Stimulated activated CD4-positive, alpha-beta T cell treated with anti-CD3 and anti-CD28 coated beads, Interleukin-4, amount 100 ng/mL, for 1 hour (primary cell): ENCODE measurements around the gene PARD3.

Source experiments
- DNase-seq: peaks from one replicate; pipeline ENCODE4 v3.0.0-alpha.2; 2020

Gene PARD3

DNA sequence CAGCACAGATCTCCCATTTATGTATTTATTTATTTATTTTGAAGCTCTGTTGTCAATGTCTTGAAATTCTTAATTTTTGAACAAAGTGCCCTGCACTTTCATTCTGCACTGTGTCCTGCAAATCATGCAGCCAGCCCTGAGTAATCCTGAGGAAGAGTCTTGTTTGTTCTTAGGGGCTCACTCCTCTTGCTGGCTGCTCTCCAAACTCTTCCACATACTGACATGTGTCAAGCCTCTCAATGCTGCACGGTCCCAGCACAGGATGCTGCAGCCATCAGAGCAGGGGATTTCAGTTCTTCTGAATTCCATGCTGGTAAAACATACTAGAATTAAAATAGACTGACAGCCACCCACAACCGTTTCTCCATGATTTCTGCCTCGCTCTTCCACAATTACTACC, 207.2 kb downstream of the PARD3 start:
- no peak for DNase-seq

DNA sequence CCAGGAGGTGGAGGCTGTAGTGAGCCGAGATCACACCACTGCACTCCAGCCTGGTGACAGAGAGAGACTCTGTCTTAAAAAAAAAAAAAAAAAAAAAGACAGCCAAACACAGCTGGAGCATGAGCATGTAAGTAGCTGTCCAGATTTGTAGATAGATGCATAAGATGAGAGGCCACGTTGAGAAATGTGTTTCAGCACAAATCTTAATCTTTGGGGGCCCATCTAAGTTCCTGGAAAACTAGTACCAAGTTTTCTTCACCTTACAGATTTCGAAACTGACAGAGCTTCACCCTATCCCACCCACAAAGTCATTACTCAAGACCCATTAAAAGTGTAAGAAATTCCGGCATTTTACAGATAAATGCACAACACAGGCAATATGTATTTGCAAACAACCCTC, 208.2 kb downstream of the PARD3 start:
- DNase-seq, result no peak

DNA sequence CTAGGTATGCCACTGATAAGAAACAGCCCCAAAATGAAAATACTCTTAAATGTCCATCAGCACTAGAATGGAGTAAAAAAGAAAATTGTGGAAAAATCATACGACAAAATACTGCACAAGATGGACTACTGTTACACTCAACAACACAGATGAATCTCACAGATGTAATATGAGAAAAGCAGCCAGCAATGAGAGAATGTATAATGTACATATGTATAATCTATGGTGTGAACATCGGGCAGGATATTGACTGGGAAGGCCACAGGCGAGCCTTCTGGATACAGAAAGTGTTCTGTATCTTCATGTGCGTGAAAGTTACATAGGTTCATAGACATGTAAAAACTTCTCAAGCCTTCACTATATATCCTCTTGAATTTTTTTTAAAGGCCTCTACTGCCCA, 212.6 kb downstream of the PARD3 start:
- DNase-seq, result no peak

DNA sequence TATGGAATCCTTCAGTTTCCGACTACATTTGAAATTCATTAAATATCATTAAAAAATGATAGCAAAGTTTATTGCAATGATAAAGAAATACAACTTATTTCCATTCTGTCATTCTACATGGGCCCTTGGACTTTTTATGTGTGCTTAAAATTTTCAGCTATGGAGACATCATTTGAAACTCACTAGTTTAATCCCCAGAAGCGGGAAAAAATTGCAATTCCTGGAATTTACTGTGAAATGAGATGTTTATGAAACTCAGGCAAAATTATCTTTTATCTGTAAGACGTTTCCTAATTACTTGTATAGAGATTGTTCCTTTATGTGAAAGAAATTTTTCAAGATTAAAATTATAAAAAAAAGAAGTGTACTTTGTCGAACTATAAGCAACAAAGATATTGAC, 213.4 kb downstream of the PARD3 start:
- DNase-seq, result no peak

DNA sequence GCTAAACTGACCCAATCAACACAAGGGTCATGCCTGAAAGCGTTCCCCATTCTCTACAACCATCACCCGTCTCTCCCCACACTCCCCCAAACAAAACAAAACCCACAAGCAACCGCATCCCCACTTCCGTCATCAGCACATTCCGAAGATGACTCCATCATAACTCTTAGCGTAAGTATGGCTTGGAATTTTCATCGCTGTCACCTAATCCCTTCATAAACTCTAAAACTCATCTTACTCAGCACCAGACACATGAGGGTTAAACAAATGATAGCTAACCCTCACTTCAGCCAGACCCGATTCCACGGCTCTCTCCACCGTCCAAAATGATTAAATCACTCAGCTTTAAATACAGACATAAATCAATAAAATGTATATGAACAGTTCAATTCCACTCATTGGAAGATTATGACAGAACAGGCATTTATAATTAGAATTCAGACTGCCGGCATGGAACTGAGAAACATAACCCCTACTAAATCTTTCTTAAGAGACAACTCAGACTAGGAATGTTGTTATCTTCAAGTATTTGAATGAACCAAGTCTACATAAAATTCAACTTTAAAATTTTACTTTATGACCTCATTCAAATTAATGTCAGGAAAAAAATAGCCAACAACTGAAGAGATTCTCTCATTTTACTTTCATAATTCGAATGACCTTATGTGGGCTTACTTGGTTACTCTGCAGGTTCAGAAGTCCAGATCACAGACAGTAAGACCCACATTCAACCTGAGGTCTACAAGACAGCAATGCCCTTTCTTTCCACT, 215.9 kb downstream of the PARD3 start:
- DNase-seq, result no peak

DNA sequence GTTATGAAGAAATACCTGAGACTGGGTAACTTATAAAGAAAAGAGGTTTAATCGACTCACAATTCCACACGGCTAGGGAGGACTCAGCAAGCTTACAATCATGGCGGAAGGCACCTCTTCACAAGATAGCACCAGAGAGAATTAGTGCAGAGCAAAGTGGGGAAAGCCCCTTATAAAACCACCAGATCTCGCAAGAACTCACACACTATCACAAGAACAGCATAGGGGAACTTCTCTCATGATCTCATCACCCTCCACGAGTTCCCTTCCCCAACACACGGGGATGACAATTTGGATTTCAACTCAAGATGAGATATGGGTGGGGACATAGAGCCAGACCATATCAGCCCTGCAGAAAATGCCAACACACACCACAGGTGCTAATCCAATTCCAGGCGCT, 218.7 kb downstream of the PARD3 start:
- DNase-seq, result no peak

DNA sequence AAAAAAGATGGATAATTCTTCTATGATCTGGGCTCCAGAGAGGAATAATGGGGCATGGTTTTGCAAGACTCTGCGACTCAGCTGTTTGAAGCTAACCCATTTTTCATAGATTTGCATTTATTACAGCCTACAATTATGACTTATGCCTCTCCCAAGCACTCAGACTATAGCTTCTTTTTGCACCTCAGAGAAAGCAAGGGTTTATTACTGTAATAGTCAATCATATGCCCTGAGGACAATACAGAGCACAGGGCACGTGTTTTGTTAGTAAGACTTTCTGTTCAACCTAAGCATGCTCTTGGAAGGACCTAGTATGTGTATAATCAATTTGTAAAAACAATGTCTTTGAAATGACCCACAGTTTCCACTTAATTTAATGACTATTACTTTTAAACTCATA, 221.2 kb downstream of the PARD3 start:
- DNase-seq, result no peak

DNA sequence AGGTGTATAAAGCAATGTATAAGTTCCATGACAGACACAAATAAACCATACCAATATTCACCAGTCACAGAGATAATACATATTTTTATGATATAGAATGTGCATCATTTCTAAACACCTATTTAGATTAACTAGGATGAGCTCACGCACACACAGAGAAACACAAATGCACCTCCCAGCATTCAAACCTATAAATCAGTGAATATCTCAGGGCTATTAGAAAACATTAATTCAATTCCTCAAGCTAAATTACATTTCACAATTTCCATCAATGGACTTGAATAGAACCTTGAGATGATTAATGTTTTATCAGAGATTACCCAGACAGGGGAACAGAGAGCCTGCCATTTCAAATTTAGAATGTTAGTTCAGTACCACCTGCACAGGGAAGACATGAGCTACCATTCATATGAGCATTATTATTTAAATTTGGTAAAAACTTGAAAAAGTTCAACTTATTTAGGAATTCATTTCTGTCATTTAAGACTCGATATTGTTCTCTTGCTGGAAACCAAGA, 221.7 kb downstream of the PARD3 start:
- DNase-seq, result no peak

DNA sequence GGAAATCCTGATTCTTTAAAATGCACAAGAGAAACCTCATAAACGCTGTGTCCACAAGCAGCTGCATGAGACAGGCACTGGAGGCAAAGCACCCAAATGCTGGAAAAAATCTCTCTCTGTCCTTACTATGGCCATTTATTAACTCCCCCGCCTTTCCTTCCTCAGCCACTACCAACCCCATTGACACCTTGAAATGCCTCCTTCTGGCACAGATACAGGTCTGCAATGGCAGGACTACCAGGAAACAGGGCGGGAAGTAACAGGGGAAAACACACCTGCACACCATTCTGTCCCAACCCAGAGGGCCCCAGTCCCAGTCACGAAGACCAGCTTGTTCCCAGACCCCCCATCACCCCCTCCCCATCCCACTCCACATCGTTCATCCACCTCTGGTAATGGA, 224.3 kb downstream of the PARD3 start:
- DNase-seq, result no peak

DNA sequence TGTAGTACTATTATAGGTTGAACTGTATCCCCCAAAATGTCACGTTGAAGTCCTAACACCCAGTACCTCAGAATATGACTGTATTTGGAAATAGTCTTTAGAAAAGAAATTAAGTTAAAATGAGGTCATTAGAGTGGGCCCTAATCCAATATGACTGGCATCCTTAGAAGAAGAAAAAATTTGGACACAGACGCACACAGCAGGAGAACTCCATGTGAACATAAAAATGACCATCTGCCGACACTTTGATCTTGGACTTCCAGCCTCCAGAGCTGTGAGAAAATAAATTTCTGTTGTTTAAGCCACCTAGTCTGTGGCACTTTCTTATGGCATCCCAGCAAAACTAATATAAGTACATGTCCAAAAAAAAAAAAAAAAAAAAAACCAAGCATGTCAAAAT, 225.8 kb downstream of the PARD3 start:
- DNase-seq, result no peak

DNA sequence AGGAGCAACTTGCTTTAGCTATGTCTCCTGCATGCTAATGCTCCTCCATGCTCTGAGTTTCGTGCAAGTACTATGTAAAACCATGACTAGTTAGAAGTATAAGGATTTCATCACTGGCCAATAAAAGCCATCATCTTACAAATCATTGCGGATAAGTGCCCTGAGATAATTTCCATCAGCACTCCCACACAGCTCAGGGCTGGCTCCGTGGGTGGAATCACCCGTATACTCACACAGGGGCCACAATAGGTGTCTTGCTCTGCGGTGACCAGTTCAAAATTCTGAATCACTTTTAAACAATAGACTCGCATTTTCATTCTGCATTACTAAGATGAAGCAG, 227.4 kb downstream of the PARD3 start:
- no peak for DNase-seq

DNA sequence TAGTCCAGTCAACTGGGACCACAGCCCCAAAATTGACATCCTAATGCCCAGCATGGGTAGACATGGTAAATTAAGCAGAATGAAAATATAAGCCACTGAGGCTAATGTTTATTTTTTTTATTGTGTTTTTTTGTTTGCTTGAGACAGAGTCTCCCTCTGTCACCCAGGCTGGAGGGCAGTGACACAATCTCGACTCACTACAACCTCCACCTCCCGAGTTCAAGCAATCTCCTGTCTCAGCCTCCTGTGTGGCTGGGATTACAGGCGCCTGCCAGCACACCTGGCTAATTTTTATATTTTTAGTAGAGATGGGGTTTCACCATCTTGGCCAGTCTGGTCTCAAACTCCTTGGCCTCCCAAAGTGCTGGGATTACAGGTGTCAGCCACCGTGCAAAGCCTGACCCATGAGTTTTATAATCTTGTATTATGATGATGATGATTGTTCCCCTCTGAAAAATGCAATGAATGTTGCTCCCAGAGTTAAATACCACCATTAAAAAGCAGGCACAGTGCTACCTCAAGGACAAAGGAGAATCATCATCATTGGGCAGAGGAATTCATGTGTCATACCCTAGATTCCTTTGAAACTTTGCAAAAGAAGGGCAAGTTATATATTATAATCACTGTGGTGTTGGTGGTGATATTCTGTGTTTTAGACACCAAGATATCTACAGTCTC, 228.0 kb downstream of the PARD3 start:
- no peak for DNase-seq

DNA sequence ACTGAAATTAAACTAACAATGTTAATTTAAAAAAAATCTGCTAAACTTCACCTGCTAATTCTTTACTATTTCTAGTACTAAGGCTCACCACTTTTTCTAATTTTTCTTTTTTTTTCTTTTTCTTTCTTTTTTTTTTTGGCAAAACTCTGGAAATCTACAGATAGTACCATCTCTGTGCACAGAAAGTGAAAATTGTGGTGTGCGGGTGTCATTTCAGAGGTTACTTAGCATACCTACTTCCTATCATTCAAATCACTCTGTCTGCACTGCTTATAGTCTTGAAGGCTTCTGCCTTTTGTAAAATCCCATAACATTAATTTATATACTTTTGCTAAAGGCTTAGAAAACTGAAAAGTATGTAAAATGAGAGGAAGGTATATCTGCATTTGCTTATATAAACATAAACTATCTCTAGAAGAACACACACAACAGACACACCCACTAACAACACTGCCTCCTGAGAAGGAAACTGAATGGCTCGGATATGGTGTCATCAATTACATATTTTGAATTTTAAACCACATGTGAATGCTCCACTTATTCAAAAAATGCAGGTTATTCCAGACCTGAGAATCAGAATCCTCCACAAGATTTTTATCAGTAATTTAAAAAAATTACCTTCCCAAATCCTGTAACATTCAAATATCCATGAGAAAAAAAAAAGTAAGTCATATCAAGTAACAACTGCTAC, 229.5 kb downstream of the PARD3 start:
- DNase-seq, result no peak

DNA sequence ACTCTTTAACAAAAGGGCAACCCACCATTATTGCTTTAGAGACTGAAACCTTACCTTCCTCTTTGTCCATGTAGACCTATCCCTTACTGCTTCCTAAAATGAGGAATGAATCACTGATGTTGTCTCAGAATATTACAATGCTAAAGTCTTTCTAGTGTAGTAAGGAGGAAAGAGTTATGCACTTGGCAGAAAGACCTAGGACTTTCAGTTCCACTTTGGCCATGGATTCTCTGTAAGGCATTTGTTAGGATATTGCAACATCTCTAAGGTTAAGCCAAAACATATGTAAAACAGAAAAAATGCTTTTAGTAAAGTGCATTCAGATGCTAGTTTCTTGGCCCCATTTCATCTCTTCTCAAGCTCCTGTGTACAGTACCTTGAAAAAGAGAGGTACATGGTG, 230.9 kb downstream of the PARD3 start:
- DNase-seq, result no peak

DNA sequence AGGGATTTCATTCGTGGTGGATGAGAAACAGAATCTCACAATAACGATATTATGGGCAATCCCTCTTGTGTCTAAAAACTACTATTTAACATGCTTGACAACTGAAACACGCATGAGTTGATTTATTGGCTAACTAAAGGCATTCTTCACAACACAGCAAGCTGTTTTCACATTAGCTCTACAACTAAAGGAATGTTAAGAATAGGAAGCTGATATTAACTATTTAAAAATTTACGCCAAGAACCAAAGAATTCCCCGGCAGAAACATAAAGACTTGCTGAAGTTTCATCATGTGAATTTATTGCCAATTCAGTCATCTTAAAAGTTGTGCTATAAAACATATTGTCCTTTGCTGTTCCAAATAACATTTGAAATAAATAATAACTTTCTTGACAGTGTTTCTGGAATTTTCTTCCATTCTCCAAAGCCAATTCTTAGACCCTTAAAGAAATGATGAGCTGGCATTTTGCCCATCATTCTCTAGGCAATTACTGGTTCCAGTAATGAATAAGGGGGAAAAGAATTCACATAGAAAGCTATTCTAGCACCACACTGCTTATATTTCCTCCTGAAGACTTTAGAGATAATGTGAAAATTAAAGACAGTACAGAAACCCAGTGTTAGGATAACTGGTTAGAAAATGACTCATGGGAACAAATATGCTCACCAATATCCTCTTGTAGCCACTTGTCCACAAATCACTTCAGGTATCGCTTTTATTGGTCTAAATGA, 233.1 kb downstream of the PARD3 start:
- DNase-seq, result no peak

DNA sequence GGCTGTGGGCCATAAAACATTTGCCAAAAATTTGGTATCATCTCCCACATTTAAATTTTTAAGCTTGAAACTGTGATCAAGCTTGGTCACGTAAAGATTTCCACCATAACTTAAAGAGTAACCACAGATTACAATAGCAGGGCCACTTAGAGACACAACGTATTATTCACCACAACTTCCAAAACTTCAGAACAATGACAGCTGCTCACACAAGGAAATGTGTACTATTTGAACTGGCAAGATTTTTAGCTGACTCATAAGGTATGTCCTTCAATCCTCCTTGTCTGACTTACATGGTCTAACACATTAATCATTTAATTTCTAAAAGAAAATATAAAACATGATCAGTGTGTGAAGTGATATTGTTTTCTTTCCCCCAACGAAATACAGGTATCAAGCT, 234.5 kb downstream of the PARD3 start:
- no peak for DNase-seq

DNA sequence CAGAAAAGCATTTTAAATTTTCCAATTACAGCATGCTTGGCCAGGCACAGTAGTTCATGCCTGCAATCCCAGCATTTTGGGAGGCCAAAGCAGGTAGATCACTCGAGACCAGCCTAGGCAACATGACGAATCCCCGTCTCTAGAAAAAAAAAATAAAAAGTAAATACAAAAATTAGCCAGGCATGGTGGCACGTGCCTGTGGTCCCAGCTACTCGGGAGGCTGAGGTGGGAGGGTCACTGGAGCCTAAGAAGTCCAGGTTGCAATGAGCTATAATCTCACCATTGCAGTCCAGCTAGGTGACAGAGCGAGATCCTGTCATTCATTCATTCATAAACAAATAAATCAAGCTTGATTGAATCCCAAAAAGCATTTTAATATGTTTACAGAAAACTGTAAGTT, 234.9 kb downstream of the PARD3 start:
- DNase-seq, result no peak

DNA sequence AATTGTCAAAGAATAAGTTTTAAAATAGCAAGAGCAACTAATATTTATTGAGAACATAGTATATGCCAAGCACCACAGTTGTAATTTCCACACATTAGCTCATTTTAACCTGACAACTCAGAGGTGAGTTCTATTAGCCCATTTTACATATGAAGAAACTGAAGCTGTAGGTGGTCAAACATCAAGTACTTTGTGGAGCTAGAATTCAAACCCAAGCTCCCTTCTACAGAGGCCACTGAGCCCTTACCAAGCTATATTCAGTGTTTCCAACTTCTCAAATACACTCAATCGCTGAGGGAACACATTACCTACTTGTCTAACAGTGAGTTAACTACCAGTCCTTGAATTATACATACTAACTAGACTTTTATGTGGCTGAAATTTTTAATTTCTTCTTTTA, 236.6 kb downstream of the PARD3 start:
- no peak for DNase-seq

DNA sequence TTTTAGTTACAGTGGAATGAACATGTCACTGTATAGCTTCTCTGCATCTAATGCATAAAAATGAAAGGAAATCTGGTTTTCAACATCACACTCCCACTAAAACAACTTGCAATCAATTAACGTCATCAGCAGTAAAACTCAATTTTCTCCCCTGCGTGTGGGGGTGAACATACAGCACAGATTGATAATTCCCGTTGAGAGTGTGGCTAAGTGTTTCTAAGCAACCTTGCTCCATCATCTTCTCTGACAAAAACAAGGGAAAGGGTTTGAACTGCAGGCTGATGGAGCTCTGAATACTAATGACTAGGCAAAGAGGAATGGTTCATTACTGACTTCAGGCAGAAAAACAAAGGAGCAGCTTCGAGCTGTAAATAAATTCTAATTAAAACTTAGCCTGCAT, 238.3 kb downstream of the PARD3 start:
- DNase-seq, result no peak

DNA sequence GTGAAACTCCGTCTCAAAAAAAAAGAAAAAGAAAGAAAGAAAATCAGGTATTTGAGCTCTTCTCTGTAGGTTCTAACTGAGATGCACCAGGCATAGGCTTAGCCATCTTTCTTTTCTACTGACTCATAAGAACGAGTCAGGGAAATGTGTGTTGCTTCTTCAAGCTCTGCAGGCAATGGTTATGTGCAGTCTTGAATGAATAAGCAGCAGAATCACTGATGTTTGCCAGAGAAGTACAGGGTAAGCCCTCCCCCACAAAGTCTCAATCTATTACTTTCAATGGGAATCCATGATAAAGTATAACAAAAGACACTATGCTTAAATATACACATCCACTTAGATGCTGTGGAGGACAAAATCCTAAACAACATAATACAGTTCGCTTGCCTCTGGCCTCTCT, 239.2 kb downstream of the PARD3 start:
- no peak for DNase-seq

DNA sequence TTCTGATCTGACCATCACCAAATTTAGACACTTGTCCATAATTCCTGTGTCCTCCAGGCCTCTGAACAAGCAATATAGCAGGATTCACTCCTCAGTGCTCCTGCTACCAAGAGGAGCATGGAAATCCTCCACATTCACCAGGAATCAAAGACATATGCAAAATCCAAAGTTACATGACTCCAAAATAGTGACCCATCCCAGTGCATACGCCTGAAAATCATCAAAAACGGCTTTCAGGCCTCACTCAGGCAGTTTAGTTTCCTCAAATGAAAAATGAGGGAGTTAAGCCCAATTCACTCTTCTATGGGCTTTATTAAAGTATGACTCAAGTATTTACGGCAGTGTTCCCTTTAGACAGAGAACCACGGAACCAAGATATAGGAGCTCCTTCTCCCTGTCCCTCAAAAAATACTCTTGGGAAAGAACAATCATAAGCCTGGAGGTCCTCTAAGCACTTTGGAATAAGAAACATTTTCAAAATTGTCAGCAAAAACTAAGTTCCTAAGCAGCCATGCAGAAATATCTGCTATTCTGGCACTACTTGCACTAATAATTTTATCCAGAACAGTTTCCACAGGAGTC, 240.7 kb downstream of the PARD3 start:
- no peak for DNase-seq

DNA sequence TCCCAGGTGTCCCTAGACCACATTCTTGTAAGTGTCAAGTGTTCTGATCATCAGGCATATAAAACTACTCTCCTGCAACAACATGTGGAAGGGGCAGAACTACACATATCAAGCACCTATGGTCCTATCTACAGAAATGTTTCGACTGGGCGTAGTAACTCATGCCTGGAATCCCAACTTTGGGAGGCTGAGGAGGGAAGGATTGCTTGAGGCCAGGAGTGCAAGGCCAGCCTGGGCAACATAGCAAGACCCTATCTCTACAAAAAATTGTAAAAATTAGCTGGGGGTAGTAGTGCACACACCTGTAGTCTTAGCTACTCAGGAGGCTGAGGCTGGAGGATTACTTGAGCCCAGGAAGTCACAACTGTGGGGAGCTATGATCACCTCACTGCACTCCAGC, 244.2 kb downstream of the PARD3 start:
- no peak for DNase-seq

DNA sequence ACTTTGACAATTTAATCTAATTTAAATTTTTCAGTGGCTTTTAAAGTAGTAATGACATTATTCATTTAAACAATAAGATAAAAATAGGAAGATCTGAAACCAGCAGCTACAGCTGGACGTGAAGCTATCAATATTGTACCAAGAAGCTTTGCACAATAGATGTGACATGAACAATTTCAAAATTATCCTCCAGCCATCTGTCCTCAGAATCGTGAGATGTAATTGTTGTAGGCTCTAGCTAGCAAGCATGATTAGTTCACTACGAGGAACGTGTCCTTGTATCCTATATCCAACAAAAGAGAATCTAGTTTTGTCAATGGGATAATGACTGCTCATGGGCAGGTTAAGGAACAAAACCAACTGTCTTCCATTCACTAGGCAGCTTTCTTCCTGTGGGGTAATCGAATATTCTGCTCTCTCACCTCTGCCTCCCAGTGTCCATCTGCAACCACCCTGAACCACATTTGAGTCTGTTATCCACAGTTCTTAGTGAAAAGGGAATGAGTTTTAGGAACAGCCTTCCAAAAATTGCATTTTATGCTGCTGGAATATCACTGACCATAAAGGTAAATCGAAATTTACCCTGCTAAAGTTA, 247.3 kb downstream of the PARD3 start:
- no peak for DNase-seq
